K562 (cell line): Measurements from ENCODE around the gene ATXN7L2. TPM values are rescaled to one million over a fixed set of nuclear protein-coding genes. Genes with fewer than 3 reads are reported as not detected.

Experiments
- ATF3 ChIP-seq, 2 experiments: fragments of 450-650 bp in 1 of 2; sonication (generic) in 1 of 2; formaldehyde crosslinking in 1 of 2; IDR thresholded peaks in 1 of 2; conservative IDR thresholded peaks in 1 of 2; 2 replicates each; pipeline versions ENCODE4 v1.6.1 to v1.8.1; 2016 to 2023; ENCODE audit warnings: mild to moderate bottlenecking in 2 of 2, moderate library complexity in 2 of 2, inconsistent platforms in 1 of 2, missing genetic modification reagents in 1 of 2
- ATF4 ChIP-seq: fragments of 450-650 bp; formaldehyde crosslinking; IDR thresholded peaks from 2 replicates; pipeline ENCODE4 v1.4.0; 2022; ENCODE audit warnings: mild to moderate bottlenecking, moderate library complexity
- BRCA1 ChIP-seq, 2 experiments: fragments of 450-650 bp in 1 of 2; sonication (generic) in 1 of 2; formaldehyde crosslinking in 1 of 2; IDR thresholded peaks; 2 replicates each; pipeline versions ENCODE4 v1.5.0 to v1.6.1; 2017 to 2020; ENCODE audit warnings: mild to moderate bottlenecking in 1 of 2, missing genetic modification reagents in 1 of 2
- CREM ChIP-seq: IDR thresholded peaks from 2 replicates; pipeline ENCODE4 v1.6.1; 2014; ENCODE audit warnings: antibody characterized with exemption, low read depth
- ELK1 ChIP-seq: sonication (generic); formaldehyde crosslinking; IDR thresholded peaks from 2 replicates; pipeline ENCODE4 v1.8.1; 2022; ENCODE audit warnings: missing genetic modification reagents
- ESRRB ChIP-seq: fragments of 250-450 bp; sonication (Bioruptor Pico); IDR thresholded peaks from 2 replicates; pipeline ENCODE4 v1.5.0; 2020; ENCODE audit warnings: mild to moderate bottlenecking, moderate library complexity, borderline replicate concordance
- EZH2 ChIP-seq: IDR thresholded peaks from 2 replicates; pipeline ENCODE4 v1.6.1; 2012; ENCODE audit warnings: low read depth, mild to moderate bottlenecking, inconsistent platforms, low read length, borderline replicate concordance
- FOXP1 ChIP-seq: sonication (generic); formaldehyde crosslinking; IDR thresholded peaks from 2 replicates; pipeline ENCODE4 v1.8.0; 2022; ENCODE audit warnings: mild to moderate bottlenecking, missing genetic modification reagents
- HDAC1 ChIP-seq, 2 experiments: fragments of 450-650 bp; IDR thresholded peaks; 2 replicates each; pipeline ENCODE4 v1.6.1; 2016 to 2017; ENCODE audit warnings: inconsistent platforms in 1 of 2, mild to moderate bottlenecking in 1 of 2, moderate library complexity in 1 of 2
- KLF6 ChIP-seq: fragments of 250-450 bp; sonication (Bioruptor Pico); IDR thresholded peaks from 2 replicates; pipeline ENCODE4 v1.4.0; 2020; ENCODE audit warnings: mild to moderate bottlenecking, moderate library complexity, borderline replicate concordance
- MEF2A ChIP-seq: IDR thresholded peaks from 2 replicates; pipeline ENCODE4 v1.6.1; 2011; ENCODE audit warnings: low read depth, mild to moderate bottlenecking, low read length, moderate library complexity; ENCODE audit not compliant: control insufficient read depth
- MTA2 ChIP-seq: fragments of 450-650 bp; IDR thresholded peaks from 2 replicates; pipeline ENCODE4 v1.6.1; 2016; ENCODE audit warnings: low read depth
- NELFE ChIP-seq: IDR thresholded peaks from 2 replicates; pipeline ENCODE4 v1.6.1; 2011; ENCODE audit warnings: mild to moderate bottlenecking; ENCODE audit not compliant: insufficient read depth, insufficient read length
- RBM22 ChIP-seq: fragments of 200-400 bp; formaldehyde crosslinking; IDR thresholded peaks from 2 replicates; pipeline ENCODE4 v1.6.1; 2018; ENCODE audit warnings: low read length, low read depth; ENCODE audit not compliant: poor library complexity, severe bottlenecking
- TAF15 ChIP-seq: fragments of 200-400 bp; formaldehyde crosslinking; IDR thresholded peaks from 2 replicates; pipeline ENCODE4 v1.6.1; 2017; ENCODE audit warnings: mild to moderate bottlenecking, low read depth, low read length, moderate library complexity
- TARDBP ChIP-seq: fragments of 450-650 bp; IDR thresholded peaks from 2 replicates; pipeline ENCODE4 v1.6.1; 2016
- VEZF1 ChIP-seq: fragments of 200-800 bp; sonication (Bioruptor generic); IDR thresholded peaks from 2 replicates; pipeline ENCODE4 v1.6.1; 2017; ENCODE audit warnings: missing genetic modification characterization, missing compliant biosample characterization
- YBX1 ChIP-seq: fragments of 450-650 bp; IDR thresholded peaks from 2 replicates; pipeline ENCODE4 v1.7.1; 2016; ENCODE audit warnings: mild to moderate bottlenecking
- ZBED1 ChIP-seq: IDR thresholded peaks from 2 replicates; pipeline ENCODE4 v1.6.1; 2014
- ZNF277 ChIP-seq: fragments of 250-450 bp; sonication (Bioruptor Pico); IDR thresholded peaks from 2 replicates; pipeline ENCODE4 v1.8.0; 2022; ENCODE audit warnings: inconsistent platforms, mild to moderate bottlenecking, moderate library complexity, borderline replicate concordance
- ZNF282 ChIP-seq: sonication (generic); formaldehyde crosslinking; IDR thresholded peaks from 2 replicates; pipeline ENCODE4 v1.8.1; 2023; ENCODE audit warnings: missing genetic modification reagents
- ZNF431 ChIP-seq: sonication (generic); formaldehyde crosslinking; IDR thresholded peaks from 2 replicates; pipeline ENCODE4 v1.8.0; 2022; ENCODE audit warnings: mild to moderate bottlenecking, missing genetic modification reagents
- ZNF699 ChIP-seq: fragments of 250-450 bp; sonication (Bioruptor Pico); IDR thresholded peaks from 2 replicates; pipeline ENCODE4 v1.8.0; 2021; ENCODE audit warnings: mild to moderate bottlenecking, moderate library complexity; ENCODE audit not compliant: insufficient replicate concordance
- ZNF778 ChIP-seq: fragments of 450-650 bp; formaldehyde crosslinking; IDR thresholded peaks from 2 replicates; pipeline ENCODE4 v1.4.0; 2020; ENCODE audit warnings: mild to moderate bottlenecking, moderate library complexity
- polyA plus RNA-seq, 8 experiments: library from polyadenylated mRNA; depleted of rRNA in 4 of 8; stranded (reverse) in 5 of 8; unstranded in 3 of 8; fragments of >200 nt; fragmentation: Nextera tagmentation in 2 of 8; fragmentation: Illumina TruSeq in 1 of 8; extraction: Ambion mirVana in 2 of 8; extraction: Trizol in 1 of 8; gene quantifications; 2 replicates each; pipeline versions ENCODE4 v1.2.1 to v1.2.3, GENCODE V29; 2011 to 2014; ENCODE audit warnings: inconsistent platforms in 1 of 8, missing spikeins in 1 of 8
- total RNA-seq, 7 experiments: library from RNA; depleted of rRNA in 6 of 7; stranded (reverse); fragments of >200 nt in 6 of 7; fragmentation: Illumina TruSeq in 2 of 7; extraction: Trizol in 2 of 7; gene quantifications; 2 replicates each; pipeline versions ENCODE4 v1.2.1 to v1.2.3, GENCODE V29; 2011 to 2021; ENCODE audit warnings: low replicate concordance in 1 of 7

Gene ATXN7L2
- total and polyA plus RNA-seq, 9 of the 15 experiments (the other 6 are each of a cell fraction or from before 2014, with no cell fraction given), result 0.21 to 10.4 (median 5.8) TPM

- TF ChIP-seq ATF4, result no peak
- no peak for TF ChIP-seq YBX1
- TF ChIP-seq ZNF699 (CRISPR knock-in tag), result no peak
- no peak for TF ChIP-seq ESRRB
- TF ChIP-seq ZNF431 (CRISPR knock-in tag), result no peak
- no peak for TF ChIP-seq ZNF277 (CRISPR knock-in tag)
- TF ChIP-seq ZBED1, result no peak
- TF ChIP-seq MEF2A, result no peak
- TF ChIP-seq HDAC1 (IDR thresholded peaks at IDR 0.05), result peak in 1 of 2 experiments; percentile 66; a peak in 2 of 4 replicates
- TF ChIP-seq VEZF1 (CRISPR knock-in tag), result no peak
- no peak for TF ChIP-seq MTA2
- TF ChIP-seq BRCA1 (IDR thresholded peaks at IDR 0.05), result no peak
- TF ChIP-seq BRCA1 (CRISPR knock-in tag; IDR thresholded peaks at IDR 0.05), result no peak
- no peak for TF ChIP-seq ZNF282 (CRISPR knock-in tag)
- no peak for TF ChIP-seq RBM22
- TF ChIP-seq NELFE, result no peak
- 0 out of 2 replicates have a peak, but pooled peaks have one; percentile 58 for TF ChIP-seq FOXP1 (CRISPR knock-in tag)
- no peak for TF ChIP-seq ATF3 (IDR thresholded peaks at IDR 0.05)
- TF ChIP-seq ATF3 (CRISPR knock-in tag; conservative IDR thresholded peaks at IDR 0.05), result no peak
- no peak for TF ChIP-seq ELK1 (CRISPR knock-in tag)
- no peak for TF ChIP-seq EZH2
- TF ChIP-seq TARDBP, result no peak
- TF ChIP-seq ZNF778, result no peak
- no peak for TF ChIP-seq TAF15
- TF ChIP-seq KLF6 (CRISPR knock-in tag), result no peak
- 0 out of 2 replicates have a peak, but pooled peaks have one; percentile 40 for TF ChIP-seq CREM
Observed at GRCh38 chr1:109478806-109479205, 4.9 kb upstream of the ATXN7L2 start (continued).
